GM18858 (cell line): Measurements from ENCODE around the gene USP15.
A peak's percentile ranks its signal among the peaks of the same experiment; 100 is the strongest.
"Not testable (repeated sequence)": the region's sequence is repeated elsewhere in the genome, so short reads cannot be mapped to it uniquely, and the experiment has no call there.

Source experiments
- ATAC-seq: cut with Tn5 transposase; IDR thresholded peaks from one replicate; pipeline ENCODE4 v1.9.1; 2021; ENCODE audit not compliant: unreplicated experiment

Gene USP15

DNA sequence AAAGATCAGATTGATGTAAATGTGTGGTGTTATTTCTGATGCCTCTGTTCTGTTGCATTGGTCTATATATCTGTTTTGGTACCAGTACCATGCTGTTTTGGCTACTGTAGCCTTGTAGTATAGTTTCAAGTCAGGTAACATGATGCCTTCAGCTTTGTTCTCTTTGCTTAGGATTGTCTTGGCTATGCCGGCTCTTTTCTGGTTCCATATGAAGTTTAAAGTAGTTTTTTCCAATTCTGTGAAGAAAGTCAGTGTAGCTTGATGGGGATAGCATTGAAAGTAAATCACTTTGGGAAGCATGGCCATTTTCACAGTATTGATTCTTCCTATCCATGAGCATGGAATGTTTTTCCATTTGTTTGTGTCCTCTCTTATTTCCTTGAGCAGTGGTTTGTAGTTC, 105.6 kb downstream of the USP15 start:
- not testable (repeated sequence) for ATAC-seq

DNA sequence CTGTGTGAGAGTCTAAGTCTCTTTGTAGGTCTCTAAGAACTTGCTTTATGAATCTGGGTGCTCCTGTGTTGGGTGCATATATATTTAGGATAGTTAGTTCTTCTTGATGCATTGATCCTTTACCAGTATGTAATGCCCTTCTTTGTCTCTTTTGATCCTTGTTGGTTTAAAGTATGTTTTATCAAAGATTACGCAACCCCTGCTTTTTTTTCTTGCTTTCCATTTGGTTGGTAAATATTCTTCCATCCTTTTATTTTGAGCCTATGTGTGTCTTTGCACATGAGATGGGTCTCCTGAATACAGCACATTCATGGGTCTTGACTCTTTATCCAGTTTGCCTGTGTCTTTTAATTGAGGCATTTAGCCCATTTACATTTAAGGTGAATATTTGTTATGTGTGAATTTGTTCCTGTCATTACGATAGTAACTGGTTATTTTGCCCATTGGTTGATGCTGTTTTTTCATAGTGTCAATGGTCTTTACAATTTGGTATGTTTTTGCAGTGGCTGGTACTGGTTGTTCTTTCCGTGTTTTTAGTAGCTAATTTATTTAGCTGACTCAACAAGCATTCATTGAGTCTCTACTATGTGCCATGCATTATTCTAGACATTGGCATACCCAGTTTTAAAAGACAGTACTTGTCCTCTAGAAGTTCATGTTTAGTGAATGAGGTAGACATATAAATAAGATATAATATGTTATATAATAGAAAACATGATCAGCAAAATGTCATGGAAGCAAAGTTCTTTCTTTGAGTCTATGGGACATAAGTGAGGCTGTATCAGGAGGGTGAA, 108.4 kb downstream of the USP15 start:
- ATAC-seq, result not testable (repeated sequence)

DNA sequence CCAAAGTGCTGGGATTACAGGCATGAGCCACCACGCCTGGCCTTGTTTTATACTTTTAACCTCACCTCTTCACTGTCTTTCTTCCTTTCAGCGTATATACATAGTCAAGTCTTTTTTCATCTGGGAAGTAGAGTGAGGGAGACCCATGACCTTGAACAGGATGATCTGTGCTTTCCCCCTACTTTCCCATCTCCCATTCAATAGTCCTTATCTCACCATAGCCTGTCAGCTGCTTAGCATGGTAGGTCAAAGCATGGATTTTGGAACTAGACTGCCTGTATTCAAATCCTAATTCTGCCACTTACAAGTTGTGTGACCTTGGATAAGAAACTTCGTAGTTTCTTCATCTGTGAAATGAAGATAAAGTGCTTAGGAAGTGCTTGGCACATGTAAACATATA, 110.0 kb downstream of the USP15 start:
- no peak for ATAC-seq

DNA sequence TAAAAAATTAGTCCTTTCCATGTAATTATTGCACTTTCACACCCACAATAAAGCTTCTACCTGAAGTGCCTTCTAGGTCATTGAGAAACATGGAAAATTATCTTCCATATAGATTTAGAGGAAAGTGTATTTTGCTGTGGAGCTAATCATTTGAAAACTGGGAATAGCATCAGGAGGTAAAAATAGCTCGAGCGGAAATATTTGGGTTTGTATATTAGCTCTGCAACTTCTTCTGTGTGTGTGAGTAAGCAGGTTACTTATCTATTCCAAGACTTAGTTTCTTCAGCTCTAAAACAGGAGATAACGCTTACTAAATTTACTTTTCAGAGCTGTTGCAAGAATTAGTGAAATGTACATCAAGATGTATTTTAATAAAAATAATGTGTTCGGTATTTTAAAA, 111.5 kb downstream of the USP15 start:
- no peak for ATAC-seq

DNA sequence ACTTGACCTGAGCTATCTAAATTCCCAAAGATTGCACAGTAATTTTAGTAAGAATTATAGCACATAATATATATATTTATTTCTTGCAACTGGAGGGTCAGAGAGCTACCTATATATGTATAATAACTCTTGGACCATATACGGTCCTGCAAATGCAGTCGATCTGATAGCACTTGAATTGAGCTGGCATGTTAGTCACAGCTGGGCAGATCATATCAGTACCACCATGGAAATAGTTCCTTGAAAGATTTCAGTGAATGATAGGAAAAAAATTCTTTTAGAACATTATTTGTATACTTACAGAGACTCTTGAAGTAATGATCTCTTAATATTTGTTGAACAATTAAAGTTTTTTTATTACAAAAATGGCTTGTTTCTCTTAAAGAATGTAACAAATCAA, 111.9 kb downstream of the USP15 start:
- ATAC-seq, result no peak

DNA sequence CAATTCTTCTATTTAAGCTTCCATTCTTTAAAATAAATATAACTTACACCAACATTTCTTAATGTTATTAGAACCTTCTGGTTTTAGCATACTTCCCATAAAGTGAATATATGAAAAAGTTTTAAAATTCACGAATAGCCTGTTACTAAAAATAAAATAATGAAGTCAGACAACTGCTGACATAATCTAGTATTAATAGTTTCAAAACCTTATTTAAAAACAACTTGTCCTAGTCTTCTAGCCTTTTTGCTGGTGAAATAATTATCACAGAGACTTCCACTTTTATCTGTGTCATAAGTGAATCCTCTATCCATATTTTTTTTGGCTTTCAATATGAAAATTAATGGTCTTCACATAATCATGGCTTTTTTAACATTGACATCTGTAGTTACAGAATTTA, 112.6 kb downstream of the USP15 start:
- no peak for ATAC-seq

DNA sequence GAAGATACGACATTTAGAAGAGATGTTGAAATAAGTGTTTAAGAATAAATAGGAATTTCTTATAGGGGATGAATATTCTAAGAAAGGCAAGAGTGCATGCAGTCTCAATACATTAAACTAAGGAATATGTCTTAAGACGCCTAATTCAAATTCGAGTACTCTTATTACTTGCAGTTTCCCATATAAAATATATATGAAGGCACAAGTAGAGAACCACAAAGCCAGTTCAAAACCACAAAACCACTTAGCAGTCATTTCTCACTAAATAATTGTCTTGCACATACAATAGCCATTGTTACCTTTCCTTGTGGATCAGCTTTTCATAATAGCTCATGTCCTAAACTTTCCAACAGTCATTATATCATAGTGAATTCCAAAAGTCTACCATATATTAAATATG, 115.4 kb downstream of the USP15 start:
- no peak for ATAC-seq

DNA sequence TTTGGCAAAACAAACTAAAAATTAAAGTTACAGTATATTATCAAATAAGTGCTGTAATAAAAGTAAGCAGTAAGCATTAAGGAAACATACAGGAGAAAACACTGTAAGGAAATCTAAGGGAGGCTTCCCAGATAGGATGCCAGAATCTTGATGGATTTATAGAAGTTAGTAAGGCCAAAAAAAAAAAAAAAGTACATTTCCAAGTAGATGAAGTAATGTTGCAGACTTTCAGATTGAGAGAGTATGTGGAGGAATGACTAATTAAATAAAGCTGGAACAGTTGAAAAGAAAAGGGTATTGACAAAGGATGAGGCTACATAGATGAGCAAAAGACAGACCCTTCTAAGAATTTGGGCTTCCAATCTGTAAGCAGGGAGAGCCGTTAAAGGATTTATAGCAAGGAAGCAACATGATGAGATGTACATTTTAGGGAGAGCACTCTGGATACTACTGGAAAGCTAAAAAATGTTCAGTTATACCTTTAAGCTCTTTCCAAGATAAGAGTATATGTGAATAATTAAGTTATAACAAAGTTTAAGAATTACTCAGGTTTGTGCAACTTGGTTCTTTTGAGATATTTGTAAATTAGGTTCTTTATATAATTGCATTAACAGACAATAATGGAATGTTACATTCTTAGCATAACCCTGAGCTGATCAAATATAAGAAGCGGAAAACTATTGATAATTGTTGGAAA, 119.0 kb downstream of the USP15 start:
- ATAC-seq, result no peak

DNA sequence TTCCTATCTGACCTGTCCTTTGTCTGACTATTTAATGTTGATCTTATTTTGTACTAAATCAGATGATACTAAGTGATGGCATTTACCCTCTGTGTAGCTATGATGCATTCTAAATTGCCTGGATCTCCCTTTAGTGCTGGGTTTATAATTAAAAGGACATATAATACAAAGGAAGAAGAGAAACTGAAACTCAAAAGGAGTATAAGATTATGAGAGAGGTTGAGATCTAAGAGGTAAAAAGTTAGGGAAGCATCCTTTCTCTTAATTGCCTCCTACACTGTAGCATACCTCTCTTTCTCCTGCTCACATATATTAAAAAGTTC, 119.5 kb downstream of the USP15 start:
- ATAC-seq, result no peak

DNA sequence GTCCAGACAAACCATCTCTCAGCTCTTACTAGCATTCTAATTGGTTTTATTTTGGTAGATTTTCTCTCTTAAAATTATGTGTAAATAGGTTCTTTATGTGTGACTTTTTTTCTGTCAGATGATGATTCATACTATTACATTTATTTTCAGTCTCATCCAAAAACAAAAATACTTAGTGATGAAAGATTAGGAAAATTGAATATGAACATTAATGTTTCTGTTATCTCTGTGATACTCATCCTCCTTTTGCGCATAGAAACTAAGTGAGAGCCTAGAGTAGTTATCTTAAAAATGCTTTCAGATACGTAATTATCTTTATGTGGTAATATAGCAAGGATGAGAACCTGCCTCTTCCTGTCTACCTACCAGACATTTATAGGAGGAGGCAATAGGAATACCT, 122.3 kb downstream of the USP15 start:
- no peak for ATAC-seq

DNA sequence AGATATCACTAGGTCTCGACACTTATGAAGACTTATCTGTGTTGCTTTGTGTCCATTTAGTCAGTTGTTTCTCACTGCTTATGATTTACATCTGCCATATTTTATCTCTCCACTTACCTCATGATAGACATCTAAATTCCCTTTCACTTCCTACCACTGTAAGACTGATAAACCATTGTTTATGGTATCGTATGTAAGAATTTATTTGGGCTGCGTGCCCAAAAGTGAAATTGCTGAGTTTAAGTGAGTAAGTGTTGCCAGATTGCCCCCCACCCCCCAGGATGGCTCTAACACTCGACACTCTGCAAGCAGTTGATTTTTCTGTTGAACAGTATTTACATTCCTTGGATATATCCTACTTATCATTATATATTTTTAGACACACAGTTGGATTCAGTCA, 136.5 kb downstream of the USP15 start:
- ATAC-seq, result no peak

DNA sequence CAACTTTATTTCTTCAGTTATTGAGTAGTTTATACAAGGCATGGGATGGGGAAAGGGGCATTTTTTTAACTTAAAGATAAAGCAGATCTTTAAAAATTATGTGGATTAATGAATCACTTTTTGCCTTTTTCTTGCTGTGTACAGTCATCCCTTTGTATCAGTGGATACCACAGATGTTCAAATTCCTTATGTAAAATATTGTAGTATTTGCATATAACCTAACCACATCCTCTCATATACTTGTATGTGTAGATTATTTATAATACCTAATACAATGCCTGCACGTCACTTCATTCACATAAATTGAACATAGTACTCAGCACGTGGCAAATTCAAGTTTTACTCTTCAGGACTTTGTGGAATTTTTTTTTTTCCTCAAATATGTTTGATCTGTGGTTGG, 139.9 kb downstream of the USP15 start:
- no peak for ATAC-seq

DNA sequence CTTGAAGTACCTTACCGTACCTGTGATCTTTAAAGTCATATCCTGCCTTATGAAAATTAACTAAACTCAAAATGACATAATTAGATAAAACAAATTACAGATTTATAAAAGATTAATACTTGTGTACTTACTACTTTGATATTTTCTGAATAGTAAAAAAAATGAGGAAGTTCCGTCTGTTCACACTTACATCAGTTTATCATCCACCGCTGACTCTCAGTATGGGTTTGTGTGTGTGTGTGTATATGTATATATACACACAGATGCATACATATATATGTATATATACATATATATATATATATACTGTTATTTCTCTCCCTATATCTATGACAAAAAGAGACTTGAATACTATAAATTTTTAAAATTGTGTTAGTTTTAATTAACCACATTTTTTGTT, 141.4 kb downstream of the USP15 start:
- ATAC-seq, result no peak

DNA sequence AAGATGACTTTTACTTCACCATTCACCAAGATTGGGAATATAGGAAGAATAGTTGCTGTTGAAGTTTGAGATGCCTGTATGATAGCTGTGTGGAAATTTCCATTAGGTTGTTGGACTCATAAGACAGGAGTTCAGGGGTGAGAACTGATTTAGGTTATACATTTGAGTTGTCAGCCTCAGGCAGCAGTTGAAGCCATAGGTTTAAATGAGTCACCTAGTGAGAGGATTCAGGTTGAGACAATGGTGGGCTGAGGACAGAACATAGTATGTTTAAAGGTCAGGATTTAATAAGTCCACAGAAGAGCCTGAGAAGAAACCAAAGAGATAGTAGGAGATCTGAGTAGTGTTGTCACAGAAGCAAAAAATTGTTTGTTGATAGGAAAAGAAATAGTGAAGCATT, 142.8 kb downstream of the USP15 start:
- ATAC-seq, result no peak

DNA sequence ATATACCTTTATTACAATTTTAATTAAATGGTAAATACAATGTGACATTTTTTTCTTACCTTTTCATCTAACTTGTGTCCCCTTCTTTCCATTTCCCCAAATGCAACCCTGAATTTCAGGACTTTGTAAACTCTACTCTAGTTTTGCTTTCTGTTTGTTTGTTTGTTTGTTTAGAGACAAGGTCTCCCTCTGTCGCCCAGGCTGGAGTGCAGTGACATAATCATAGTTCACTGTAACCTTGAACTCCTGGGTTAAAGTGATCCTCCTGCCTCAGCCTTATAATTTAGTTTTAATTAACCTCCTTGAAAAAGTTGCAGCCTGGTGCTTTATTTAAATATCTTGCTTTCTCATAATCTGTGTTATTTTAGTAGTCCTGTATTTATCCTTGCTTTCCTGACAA, 147.4 kb downstream of the USP15 start:
- no peak for ATAC-seq

DNA sequence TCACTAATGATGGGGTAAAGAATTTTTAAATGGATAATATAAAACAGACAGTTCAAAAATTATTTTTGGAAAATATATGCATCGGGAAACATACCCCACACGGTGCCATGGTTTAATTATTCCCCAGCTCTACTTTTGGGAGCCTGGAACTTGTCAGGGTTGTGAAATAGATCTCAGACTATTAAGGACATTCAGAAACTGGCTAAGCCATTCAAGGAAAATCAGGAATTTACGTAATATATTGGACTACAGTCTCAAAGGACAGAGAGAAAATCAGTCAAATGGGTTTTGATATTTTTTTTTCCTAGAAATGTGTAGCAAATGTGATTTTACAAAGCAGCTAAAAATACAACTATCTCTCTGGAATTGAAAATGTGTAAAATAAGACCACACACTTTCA, 148.9 kb downstream of the USP15 start:
- no peak for ATAC-seq

DNA sequence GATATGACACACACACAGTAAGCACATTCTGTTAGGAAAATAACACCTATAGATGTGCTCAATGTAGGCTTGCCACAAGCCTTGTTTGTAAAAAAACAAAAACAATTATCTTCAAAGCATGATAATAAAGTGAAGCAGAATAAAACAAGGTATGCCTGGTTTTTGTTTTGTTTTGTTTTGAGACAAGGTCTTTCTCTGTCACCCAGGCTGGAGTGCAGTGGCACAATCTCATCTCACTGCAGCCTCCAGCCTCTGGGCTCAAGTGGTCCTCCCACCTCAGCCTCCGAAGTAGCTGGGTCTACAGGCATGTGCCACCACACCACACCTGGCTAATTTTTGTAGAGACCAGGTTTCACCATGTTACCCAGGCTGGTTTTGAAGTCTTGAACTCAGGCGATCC, 154.0 kb downstream of the USP15 start:
- no peak for ATAC-seq

DNA sequence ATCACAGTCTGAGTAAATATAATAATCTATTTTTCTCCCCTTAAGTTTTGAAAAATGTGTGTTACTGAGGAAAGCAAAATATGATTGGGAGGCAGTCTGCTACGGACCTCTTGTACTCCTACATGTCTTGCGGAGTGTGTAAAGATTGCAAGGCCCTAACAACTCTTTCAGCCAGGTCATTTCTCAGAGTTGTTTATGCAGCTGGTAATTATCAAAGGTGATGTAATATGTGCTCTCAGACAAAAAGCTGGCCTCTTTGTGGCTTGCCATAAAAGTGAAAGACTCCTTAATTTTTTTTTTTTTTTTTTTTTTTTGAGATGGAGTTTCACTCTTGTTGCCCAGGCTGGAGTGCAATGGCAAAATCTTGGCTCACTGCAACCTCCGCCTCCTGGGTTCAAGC, 165.9 kb downstream of the USP15 start:
- no peak for ATAC-seq

DNA sequence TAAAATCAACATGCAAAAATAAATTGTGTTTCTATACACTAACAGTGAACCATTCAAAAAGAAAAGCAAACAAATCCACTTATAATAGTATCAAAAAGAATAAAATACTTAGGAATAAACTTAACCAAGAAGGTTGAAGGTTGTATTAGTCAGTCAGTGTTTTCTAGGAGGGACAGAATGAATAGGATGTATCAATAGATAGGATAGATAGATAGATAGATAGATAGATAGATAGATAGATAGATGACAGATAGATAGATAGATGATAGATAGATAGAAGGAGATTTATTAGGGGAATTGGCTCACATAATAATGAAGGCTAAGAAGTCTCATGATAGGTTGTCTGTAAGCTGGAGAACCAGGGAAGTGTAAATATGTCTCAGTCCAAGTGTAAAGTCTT, 169.3 kb downstream of the USP15 start:
- no peak for ATAC-seq

DNA sequence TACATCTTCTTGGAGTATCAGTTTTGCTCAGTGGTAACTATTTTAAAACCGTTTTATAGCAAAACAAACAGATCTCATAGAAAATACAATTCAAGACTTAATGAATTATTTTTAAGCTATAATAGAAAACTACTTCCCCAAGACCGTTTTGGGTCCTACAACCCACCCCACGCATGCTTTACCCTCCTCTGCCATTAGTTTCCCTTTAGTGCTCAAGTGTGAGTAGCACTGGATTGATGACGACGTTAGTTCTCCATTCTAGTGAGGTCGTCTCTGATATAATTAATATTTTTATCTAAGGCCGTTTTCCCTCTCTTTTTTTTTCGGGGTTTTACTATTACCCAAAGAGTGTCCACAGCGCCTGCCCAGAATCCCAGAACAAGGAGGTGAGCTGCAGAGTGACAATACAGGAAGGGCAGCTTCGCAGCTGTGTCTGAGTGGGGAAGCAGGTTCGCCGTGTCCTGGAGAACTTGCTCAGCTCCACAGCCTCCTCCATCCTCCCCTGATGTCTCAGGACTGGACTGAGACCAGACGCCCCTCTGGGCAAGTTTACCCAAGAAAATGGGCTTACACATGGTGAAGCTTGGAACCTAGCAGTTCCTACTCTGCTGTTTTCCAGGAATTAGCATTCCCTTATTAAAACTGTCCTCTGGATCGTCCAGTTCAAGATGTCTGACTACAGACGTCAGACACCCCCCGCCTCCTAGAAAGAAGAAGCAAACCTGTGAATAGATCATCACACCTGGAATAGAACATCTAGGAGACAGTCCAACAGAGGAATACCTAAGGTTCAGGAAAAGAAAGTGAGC, 174.5 kb downstream of the USP15 start:
- no peak for ATAC-seq

DNA sequence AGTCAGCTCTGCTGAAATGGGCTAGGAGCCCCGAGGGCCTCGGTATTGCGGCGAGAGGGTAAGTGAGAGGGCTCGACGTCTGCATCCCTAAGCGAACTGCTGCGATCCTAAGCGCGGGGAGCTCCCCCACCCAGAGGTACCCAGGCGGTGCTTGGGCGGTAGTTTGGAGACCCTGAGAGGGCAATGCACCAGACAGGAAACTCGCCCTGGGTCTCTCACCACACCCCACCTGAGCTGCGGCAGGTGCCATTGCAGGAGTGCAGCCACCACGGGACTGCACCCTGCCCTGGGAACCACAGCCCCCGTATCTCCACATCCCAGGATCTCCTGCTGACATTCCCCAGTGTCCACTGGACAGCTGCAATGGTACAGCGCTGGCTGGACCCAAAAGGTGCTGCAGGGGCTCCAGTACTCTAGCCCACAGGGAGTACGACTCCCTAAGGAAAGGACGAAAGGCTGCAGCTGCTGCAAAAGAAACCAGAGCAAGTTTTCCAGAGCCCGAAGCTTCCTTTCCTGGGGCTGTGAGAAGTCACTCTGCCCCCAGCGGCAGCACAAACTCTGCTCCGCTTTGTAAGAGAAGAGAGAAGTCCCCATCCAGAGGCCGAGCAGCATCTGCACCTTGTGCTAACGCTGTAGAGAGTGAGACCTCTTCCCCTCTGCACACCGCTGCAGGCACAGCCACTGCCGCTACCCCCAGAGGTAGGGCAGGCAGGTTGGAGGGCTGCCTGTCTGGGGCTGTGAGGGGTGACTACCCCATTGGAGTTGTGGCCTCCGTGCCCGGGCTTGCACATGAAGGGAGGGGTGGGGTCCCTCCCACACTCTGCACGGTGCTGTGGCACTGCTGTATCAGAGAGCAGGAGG, 175.3 kb downstream of the USP15 start:
- peak; percentile 79 for ATAC-seq
